ENCODE results near the gene CHPF2.

The CHPF2 gene

DNA sequence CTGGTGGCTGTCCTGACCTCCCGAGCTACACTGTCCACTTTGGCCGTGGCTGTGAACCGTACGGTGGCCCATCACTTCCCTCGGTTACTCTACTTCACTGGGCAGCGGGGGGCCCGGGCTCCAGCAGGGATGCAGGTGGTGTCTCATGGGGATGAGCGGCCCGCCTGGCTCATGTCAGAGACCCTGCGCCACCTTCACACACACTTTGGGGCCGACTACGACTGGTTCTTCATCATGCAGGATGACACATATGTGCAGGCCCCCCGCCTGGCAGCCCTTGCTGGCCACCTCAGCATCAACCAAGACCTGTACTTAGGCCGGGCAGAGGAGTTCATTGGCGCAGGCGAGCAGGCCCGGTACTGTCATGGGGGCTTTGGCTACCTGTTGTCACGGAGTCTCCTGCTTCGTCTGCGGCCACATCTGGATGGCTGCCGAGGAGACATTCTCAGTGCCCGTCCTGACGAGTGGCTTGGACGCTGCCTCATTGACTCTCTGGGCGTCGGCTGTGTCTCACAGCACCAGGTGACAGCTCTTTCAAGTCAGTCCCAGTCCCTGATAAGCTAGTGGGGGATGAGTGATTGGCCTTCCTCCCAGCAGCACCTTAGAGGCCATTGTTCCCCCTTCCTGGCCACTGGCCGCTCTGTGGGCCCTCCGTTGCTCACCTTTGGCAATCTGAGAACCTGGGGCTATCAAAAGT is 3.0 kb downstream of the CHPF2 start:
- no peak for DNase-seq (ENCODE audit: low spot score)

DNA sequence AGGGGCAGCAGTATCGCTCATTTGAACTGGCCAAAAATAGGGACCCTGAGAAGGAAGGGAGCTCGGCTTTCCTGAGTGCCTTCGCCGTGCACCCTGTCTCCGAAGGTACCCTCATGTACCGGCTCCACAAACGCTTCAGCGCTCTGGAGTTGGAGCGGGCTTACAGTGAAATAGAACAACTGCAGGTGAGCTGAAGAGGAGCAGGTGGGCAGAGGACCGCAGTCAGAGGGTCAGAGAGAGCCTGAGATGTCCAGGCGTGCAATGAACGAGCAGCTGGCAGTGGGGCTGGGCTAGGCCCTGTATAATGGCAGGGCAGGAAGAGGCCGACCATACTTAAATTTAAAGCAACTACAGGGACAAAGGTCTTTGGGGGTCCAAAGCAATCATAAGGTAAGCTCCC is 4.1 kb downstream of the CHPF2 start:
- no peak for DNase-seq (ENCODE audit: low spot score)

- DNase-seq (ENCODE audit: low spot score), result no peak
These were observed 5.2 kb downstream of the CHPF2 start for GRCh38 chr7:151237244-151238189.

GRCh38 chr7:151238190-151238810 is 6.0 kb downstream of the CHPF2 start:
- no peak for DNase-seq (ENCODE audit: low spot score)

DNA sequence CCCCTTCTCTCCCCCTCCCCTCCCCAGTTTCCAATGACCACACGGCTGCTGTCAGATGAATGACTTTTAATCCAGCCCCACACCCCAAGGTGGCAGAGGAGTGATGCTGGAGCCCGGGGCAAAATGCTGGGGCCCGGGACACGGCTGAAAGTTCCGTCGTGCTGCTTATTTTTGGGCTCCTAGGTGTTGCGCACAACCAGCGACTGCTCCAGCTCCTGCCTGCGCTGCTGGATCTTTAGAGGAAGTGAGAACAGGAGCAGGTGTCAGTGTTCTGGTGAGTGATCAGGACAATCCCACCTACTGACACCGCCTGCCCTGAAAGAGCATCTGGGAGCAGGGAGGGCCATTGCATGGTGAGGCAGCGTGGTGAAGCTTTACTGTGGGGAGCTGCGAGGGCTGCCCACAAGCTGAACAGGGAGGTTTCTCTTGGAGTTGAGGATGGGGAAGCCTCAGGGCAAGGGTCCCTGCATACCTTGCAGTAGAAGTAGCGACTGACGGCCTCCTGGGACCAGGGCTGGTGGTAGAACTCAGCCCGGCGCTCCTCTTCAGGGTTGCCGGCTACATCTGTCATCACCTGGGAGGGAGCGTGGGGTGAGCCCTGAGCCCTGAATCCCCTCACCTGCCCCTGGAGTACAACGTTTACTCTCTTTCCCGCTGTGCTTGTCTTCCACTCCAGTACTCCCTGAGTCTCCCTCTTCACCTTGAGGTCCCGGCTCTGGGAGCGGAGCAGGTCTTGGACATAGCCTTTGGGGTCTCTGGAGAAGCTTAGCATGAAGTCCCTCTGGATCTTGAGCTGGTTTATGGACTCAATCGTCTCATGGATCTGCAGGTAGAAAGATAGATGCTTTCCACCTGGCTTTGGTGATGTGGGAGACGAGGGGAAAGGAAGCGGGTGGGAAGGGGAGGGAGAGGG is 6.9 kb downstream of the CHPF2 start:
- no peak for DNase-seq (ENCODE audit: low spot score)

DNA sequence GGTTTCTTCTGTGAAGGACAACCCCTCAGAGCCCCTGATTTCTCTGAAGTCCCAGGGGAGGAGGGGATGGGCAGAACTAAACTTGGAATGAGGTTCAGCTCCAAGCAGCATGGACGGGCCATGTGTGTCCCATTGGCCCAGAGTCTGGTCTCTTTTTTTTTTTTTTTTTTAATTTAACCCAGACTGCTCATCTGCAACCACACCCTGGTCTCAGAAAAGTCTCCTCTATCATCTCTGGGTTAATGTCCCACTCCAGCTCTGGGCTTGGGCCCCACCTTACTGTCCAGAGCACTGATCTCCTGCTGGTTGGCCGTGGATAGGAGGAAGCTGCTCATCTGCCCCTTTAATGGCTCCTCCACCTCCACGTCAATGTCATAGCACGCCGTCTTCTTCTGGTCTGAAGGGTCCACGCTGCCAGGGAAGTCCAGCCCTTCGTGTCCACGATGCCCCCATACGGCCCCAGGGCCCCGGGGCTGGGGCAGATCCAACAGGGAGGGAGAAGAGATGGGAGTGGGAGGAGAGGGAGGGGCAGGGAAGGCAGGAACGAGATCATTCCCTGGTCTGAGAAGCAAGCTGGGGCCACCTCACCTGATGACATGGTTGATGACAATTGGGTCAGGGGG is 7.7 kb downstream of the CHPF2 start:
- DNase-seq (ENCODE audit: low spot score), result no peak

DNA sequence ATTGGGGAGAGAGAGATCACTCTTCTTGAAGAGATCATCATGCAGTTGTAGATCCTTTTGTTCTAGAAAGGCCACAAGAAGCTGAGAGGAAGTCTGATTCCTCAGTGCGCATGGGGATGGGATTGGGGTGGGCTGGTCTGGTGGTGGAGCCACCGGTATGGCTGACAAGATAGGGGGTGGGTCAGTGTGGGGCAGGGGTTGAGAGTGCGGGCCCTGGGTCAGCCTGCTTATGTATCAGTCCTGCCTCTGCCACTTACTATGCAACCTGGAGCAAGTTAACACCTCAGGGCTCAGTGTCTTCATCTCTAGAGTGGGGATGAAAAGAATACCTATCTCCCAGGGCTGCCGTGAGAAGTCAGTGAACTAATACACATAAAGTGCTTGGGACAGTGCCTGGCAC is 8.3 kb downstream of the CHPF2 start:
- no peak for DNase-seq (ENCODE audit: low spot score)

- DNase-seq (ENCODE audit: low spot score), result no peak
These were observed 8.9 kb downstream of the CHPF2 start for GRCh38 chr7:151240942-151241754.

DNA sequence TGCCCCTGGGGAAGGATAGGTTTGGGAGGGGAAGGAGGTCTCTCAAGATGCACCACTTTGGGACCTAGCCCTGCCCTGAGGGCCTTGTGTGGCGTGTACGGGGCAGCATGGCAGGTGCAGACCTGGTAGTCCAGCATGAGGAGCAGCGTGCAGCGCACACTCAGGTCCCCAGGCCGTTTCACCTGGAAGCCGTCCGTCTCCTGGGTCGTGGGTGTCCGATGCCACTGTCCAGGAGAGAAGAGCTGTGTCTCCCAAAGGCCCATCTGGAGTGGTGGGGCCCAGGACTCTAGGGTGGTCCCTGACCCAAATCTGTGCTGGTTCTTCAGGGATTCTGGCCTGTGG is 9.4 kb downstream of the CHPF2 start:
- no peak for DNase-seq (ENCODE audit: low spot score)

- no peak for DNase-seq (ENCODE audit: low spot score)
These were observed 10.1 kb downstream of the CHPF2 start for GRCh38 chr7:151242159-151243044.

DNA sequence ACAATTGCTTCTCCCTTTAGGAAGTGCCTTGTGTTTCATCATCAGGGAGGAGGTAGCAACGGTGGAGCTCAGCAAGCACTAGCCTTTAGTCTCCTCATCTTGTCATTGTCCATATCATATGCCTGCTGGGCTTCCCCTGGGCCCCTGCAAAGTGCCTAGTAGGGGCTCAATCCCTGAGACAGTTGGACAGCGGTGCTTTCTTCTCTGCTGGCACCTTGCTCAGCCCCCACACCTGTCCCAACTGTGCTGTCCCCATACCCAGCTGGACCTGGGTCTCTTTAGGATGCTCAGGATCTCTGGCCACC is 10.7 kb downstream of the CHPF2 start:
- DNase-seq (ENCODE audit: low spot score), result no peak

DNA sequence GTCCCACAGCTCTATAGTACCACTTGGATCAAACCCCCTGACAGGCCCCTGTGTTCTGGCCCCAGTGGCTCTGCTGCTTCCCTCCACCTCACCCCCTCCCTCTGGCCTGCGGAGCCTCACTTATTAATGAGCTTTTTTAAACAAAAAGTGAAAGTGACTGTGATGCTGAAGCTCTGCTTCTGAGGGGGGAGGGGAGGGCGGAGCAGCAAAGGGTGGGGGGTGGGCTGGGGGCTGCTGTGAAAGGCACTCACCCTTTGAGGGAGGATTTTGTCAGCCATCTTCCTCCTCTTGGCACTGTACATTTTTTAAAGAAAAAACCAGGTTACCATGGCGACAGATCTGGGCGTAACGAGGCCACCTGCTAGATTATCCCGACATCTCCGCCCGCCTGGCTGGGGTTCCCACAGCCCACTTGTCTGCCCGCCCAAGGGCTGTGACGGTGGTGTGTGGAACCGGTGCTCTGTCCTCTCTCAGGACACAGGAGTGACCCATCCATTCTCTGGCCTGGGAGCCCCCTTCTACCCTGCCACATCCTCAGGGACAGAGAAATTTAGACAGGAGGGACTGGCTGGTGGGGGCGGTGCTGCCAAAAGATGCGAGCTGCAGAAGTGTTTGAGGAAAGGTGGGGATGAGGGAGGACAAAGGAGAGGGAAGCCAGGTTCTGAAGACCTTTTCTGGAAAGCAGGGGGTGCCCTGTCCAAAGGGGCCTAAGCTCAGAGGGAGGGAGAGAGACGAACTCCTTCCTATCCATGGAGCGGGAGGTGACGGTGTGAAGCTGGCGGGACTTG is 11.3 kb downstream of the CHPF2 start:
- DNase-seq (ENCODE audit: low spot score), result no peak

DNA sequence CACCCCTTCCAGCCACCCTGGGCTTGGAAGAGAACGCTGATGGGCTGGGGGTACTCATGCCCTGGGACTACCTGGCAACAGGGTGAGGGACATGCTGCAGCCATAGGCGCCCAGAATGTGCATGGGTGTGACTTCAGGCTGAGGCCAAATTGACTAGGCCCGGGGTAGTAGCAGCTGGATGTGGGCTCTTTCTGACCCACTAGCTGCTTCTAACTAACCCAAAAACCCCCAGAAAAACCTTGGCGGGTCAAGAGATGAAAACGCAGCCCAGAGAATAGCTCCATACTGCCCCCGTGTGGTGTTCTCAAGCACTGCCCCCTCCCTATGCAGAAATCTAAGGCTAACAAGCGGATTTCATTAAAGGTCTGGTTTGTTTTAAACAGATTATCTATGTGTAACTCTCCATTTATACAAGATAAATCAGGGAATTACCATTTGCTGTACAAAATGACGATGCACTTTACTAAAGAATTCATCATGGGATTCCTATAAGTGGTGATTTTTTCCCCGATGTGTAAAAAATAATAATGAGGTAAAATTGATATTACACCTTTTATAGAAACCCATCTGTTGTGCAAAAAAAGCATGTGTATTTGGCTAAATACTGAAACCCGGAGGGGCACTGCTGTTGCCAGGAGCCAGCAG is 12.0 kb downstream of the CHPF2 start:
- DNase-seq (ENCODE audit: low spot score), result no peak

GRCh38 chr7:151244841-151245346 is 12.6 kb downstream of the CHPF2 start:
- DNase-seq (ENCODE audit: low spot score), result no peak

DNA sequence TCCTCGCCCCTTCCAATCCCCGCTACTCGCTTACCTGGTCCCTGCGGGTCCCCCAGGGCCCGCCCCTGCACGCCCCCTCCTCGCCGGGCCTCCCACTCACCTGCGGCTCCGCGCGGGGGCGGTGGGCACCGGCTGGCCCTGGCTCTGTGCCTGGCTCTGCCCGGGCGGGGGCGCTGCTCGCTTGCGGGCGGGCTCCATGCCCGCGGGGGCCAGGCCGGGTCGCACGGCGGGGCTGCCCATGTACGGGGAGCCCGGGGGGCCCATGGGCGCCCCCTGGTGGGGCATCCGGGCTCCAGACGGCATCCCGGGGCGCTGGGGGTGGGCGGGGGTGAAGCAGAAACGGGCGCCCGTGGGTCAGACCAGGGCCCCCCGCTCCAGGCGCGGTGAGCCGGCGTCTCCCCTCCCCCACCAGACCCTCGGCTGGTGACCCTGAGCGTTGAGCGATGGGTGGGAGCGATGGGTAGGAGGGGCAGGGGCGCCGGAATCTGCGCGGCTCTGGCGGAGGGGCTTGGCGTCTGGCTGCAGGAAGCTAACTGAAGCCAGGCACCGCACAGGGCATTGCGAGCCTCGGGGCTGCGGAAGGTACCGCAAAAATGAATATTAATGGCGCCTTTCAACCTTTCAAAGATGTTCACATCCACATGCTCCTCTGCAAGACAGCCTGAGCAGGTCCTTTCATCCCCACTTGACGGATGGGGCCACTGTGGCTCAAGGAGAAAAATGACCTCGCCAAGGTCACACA is 13.2 kb downstream of the CHPF2 start:
- DNase-seq (ENCODE audit: low spot score), result no peak

DNA sequence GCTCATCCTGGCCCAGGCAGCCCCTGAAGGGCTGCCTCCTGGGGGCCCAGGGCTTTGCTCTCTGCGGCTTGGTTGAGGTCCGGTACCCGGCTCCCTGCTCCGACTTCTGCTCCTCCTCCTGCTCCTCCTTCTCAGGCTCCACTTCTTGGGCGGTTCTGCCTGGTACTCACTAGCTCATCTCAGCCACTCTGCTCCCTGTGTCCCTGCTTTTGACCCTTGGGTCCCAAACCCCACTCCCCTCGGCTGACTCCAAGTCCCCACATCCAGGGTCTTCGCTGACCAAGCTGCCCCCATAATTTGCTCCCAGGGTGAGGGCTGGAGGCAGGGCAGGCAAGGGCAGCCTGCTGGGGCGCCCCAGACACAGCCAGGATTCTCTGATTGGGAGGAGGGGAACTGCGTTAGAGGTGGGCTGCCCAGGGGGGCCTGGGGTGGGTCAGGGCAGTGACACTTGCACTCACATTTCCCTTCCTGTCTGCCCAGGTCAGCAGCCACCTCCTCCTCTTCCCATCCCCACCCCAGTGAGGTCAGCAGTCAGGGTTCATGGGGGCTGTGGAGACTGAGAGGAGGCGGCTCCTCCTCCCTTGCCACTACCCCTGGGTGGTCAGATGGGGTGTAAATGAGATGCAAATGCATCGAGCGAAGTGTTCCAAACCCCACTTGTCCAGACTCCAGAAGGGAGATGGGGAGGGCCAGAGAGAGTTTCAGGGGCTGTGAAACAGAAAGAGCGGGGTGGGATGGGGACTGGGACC is 14.0 kb downstream of the CHPF2 start:
- DNase-seq (ENCODE audit: low spot score), result no peak

Data from SW480 (cell line).